Stimulated activated CD4-positive, alpha-beta T cell treated with anti-CD3 and anti-CD28 coated beads, Interleukin-1b, Interleukin-23, amount 100 ng/mL, for 24 hours (primary cell): ENCODE data around the gene ILK.

Experiments used
- DNase-seq, 4 experiments: peaks; one replicate each; pipeline ENCODE4 v3.0.0-alpha.2; 2020; ENCODE audit warnings: low read depth in 4 of 4, low spot score in 1 of 4

Gene ILK

DNA sequence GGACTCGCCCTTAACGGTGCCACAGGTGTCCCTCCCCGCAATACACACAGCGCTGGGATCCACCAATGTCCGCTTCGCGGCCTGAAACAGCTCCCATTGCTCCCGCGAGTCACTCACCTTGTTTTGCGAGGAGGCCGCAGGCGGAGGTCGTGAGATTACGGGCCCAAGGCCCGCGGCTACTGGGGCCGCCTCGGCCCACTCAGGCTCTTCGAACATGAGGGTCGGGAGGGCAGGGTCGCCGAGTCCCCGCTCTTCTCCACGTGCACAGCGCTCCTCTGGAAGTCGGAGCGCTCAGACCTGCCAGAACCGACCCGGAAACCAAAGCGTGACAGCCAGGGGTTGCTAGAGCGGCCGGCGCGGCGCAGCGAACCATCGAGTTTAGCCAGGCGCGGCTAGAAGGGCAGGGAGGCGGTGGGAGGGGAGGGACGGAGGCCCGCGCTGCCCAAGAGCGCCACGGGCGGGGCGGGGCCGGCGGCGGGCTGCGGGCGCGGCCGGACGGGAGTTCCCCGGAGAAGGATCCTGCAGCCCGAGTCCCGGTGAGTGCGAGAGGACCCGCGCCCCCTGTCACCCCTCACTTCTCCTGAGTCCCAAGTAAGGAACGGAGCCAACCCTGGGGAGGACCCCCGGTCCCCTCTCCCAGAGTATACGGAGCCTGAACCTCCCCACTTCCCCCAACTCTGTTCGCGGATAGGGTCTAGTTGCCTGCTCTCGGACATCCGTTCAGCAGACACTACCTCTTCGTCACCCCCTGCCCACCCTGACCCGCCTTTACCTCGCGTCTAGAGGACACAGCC is at the start of gene ILK, which contains the start of gene RRP8:
TSS of gene ILK (plus strand) at position 488 of the 794 bp plus-strand sequence. CDS start 498 bp downstream, outside the sequence.
TSS of gene RRP8 (minus strand) at position 330 of the 794 bp plus-strand sequence. CDS start at position 216, 114 bp downstream.
- DNase-seq, result peak; percentile 66 to 81 (median 74)

DNA sequence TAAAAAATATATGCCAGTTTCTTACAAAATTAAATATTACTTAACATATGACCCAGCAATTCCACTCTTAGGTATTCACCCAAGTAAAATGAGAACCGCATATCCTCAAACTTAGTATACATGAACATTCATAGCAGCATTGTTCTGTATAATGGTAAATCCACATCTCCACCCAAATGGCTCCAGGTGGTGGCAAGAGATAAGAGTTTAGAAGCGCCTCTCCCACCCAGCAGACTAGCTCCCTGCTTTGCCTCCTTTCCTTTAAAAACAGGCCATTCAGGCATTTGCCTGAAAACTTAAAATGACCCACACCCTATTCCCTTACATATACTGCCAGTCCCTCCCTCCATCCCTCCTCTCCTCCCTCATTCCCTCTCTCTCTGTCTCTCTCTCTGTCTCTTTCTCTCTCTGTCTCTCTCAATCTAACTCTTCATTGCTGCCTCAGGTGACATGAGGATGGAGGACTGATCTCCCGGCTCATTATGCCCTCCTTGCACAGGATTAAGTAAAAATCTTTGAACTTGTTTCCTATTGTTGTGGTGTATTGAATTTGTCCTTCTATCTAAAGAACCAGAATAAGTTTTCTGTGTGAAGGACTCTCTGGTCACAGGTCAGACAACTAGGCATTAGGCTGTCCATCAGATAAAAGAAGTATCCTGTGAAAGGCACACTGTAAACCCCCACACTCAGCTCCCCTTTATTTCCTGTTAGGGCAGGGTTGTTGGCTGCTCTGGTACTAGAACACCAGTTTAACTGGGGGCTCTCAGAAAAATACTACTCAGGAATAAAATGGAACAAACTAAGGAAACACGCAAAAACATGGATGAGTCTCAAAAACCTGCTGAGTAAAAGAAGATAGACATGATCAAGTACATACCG is 48.5 kb upstream of the ILK start:
- no peak for DNase-seq

DNA sequence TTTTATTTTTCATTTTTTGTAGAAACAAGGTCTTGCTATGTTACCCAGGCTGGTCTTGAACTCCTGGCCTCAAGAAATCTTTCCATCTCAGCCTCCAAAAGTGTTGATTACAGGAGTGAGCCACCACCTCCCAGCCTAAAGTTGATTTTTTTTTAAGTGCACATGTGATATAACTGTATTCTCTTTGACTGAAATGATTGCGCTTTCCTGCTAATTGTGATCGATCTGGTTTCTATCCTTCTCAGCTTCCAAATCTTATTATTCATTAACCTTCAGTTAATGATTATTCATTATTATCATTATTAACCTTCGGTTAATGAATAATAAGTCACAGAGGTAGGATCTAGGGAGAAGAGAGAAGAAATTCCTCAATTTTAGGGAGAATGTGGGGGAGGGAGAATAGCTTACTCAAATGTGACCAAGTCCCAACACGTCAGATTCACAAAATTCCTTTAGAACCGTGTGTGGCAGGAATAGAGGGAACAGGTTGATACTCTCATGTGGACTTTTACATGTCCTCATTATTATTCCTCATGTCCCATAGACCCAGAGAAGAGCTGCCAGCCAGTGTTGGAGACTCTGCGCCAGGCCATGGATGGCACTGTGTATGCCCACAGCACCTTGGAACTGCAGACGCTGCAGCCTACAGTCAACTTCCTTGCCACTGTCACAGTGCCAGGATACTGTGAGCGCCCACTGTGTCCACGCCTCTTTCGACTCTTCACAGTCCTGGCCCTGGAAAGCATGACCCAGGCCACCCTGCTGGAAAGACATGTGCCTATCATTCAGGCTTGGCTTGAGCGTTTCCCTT is 47.2 kb upstream of the ILK start:
- DNase-seq, result no peak

DNA sequence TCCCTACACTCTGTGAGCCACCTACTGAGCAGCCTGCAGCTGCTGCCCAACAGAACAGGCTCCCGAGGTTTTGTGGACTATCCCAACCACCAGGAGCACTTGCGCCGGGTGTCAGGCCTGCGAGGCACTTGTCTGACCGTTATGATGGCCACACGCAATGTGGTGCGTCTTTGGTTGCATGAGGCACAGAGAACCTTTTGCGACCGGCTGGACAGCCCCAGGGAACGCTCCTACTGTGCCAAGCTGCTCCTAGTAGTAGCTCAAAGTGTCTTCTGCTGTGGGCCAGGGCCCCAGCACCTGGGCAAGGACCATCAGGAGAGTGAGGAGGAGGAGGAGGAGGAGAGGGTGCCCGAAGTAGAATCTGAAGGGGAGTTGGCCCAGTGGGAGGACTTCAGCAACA is 46.5 kb upstream of the ILK start:
- DNase-seq, result no peak

DNA sequence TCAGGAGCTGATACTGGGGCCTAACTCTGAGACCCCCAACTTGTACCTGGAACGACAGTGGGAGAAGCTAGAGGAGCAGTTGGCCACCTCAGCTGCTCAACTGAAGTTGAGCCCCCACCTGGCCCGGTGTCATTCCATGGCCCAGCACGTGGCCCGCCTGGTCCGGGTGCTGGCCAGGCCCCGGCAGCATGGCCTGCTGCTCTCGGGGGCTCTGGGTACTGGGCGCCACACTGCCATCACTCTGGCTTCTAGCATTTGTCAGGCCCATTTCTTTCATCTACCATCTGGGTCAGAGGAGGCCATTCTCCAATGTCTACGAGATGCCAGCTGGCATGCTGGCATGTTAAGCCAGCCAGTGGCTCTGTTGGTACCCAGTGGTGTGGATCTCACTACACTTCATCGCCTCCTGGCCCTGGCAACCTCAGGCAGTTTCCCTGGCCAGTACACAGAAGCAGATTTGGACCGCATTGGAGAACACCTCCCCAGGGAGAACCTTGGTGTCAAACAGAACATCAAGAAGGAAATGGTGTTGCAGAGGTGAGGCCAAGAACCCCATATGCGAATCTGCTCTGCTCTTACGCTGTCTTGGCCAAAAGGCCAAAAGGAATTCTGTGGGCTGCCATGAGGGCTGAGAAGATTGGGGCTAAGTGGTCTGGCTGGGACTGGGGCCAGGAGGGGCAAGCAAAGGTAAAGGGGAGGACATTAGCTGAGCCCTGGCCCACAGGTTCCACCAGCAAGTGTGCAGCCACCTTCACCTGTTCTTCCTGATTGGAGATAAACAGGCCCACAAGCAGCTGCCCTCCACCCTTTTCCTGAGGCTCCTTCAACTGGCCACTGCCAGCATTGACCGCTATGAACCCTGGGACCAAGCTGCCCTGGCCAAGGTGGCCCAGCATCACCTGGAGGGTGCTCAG is 45.6 kb upstream of the ILK start:
- no peak for DNase-seq

DNA sequence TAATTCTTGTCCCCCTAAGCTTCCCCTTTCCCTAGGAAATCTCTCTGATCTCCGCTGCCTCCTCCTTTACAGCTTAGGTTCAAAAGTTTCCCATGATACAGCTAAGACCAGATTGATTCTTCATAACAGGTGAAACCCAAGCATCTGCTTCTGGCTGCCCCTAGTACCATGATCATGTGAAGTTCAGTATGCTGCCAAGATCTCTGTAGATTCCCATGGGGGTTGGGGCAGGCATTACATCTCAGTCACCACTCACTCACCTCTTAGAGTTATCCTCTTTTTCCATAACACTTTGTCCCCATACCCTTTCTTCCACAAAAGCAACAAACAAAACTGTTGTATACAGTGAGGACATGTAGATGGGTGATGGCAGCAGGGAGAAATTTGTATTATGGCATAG is 44.2 kb upstream of the ILK start:
- DNase-seq, result no peak

DNA sequence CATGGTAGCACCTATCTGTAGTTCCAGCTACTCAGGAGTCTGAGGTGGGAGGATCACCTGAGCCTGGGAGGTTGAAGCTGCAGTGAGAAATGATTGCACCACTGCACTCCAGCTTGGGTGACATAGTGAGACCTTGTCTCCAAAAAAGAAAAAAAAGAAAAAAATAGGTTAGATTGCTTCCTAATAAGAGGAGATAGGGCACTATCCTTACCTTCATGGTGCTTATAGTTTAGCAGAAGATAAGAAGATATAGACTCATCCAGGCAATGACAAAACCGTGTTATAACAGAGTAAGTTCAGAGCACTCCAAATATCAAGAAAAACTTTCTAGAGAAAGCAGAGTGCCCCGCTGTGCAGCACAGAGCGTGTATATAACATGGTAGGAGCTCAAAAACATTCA is 42.3 kb upstream of the ILK start:
- no peak for DNase-seq

DNA sequence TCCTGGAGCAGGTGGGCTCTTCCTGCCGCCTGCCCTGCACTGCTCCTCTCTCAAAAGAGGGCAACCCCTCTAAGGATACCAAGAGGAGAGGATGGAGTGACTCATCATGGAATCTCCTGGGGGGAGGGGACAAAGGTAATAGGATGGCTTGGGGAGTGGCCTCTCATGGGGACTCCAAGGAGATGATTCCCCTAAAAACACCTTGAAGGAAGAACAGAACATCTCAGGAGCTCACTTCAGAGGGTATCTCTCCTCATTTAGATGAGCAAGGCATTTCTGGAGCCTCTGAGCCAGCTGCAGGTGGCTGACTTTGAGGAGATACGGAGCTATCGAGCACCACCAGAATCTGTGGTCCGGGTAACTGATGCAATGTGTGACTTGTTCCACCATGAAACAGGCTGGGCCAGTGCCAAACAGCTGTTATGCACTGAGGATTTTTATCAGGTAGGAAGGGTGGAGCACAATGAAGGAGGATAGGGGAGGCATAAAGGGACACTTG is 40.4 kb upstream of the ILK start:
- no peak for DNase-seq

DNA sequence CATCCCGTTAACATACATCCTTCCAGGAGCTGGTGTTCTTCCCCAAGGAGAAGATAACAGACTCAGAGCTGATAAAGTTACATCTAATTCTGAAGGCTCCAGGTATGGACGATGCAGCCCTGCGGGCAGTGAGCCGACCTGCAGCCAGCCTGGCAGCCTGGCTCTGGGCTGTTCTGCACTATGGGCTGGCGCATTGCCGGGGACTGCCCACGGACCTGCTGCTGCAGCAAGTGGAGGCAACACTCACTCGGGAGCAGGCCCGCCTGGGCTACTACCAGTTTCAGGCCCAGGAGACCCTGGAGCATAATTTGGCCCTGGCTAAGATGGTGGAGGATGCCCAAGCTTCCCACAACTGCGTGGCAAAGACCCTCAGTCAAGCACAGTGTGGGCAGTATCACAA is 39.9 kb upstream of the ILK start:
- no peak for DNase-seq

DNA sequence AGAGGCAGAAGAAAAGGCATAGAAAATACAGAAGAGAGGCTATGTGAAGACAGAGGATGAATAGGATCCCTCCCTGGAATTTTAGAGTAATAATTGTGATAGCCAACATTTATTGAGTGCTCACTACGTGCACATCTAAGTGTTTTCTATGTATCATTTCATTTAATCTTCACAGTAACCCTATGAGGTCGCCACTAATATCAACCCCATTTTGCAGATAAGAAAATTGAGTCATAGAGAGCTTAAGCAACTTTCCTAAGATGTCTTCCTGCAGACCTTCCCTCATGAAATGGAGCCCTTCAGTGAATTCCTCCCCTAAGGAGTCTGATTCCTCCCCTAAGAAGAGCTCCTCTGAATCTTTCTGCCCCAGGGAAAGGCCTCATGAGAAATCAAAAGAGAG is 38.2 kb upstream of the ILK start:
- DNase-seq, result no peak

DNA sequence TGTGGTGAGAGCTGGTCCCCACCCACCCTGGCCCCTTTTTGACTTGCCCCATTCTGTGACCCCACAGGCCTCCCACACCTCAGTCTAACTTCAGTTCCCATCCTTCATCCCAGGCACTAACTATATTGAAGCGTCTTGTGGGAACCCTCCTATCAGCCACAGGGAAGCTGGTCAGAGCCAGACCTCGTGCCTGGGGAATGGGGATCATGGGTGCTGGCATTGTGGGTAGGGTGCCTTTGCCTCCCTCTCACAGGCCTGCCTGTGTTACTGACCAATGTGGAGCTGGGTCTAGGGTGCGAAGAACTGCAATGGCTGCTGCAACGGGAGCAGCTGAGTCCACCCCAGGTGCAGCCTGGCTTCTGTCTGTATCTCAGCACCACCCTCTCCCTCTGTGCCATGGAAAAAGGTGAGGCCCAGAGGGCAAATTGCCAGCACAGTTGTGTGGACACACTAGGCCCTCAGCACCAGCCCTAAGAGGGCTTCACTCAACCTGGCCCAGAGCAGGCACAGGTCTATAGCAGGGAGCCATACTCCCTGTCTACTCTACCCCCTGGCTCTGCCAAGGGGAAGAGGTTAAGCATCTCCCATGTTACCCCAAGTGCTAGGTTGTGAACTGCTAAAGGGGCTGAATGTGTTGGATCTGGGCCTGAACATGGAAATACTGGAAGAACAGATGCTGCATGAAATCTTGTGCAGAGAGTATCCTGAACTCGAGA is 37.4 kb upstream of the ILK start:
- no peak for DNase-seq

DNA sequence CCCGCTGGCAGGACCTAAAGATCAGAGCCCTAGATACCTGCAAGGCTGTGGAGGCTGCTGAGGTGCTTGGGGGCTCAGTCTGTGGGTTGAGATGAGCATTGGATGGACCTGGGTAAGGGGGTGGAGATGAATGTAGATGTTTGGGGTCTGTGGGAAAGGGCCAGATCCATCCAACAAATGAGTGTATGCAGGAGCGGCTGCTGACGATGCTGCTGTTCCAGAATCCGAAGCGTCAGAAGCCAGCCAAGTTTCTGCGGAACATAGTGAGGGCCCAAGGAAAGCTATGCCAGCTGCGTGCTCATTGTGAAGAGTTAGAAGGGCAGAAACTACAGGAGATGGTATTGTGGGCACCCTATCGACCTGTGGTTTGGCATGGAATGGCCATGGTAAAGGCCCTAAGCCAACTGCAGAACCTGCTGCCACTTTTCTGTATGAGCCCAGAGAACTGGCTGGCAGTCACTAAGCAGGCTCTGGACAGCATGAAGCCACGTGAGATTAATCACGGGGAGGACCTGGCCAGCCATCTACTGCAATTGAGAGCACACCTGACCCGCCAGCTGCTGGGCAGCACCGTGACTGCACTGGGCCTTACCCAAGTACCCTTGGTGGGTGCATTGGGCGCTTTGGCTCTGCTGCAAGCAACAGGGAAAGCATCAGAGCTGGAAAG is 36.7 kb upstream of the ILK start:
- DNase-seq, result no peak

DNA sequence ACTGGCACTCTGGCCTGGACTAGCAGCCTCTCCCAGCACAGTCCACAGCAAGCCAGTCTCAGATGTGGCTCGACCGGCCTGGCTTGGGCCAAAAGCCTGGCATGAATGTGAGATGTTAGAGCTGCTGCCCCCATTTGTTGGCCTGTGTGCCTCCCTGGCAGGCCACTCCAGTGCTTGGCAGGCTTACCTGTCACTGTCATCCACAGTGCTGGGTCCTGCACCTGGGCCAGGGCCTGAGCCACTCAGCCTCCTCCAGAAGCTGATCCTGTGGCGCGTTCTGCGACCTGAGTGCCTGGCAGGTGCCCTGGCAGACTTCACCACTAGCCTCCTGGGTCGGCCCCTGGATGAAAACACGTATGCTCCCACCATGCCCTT is 36.2 kb upstream of the ILK start:
- no peak for DNase-seq

DNA sequence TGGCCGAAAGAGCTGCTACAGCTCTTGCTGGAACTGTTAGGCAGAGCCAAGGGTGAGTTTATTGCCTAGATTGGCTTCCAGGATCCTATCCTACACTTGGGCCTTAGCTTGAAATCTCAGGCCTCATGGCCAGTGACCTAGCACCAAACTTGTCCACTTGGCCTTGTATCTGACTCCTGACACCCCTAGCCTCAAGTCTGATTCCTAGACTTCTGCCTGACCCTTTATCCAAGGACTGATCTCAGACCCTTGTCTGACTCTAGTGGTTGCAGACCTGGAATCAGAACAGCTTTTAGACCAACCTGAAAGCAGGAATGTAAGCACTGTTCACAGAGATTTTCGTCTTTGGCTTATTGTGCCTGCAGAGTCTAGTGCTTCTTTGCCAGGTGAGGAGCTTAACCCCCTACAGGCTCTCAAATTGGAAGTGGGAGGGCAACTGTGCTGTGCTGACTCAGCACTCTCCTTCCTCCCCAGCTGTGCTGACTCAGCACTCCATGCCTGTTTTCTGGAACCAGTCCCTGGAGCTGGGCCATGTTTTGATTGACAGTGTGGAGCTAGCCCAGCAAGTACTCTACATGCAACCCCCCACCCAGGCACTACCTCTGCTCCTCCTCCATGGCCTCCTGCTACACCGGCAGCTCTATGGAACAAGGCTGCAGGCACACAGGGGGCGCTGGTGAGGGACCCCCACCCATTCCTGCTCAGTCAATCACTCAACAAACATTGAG is 35.2 kb upstream of the ILK start:
- DNase-seq, result no peak

DNA sequence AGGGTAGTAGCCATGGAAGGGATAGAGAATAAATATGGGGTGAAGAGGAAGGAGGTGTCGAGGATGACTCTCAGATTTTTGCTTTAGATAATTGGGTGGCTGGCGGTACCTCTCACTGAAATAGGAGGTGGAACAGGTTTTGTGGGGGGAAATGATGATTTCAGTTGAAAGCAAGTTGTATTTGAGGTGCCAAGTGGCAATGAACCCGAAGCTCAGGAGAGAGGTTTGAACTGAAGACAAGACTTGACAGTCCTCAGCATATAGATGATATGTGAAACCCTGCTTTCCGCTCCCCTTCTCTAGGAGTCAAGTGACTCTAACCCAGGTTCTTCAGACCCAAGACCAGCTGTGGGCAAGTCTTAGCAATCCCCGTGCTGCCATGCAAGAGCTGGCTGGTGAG is 33.9 kb upstream of the ILK start:
- DNase-seq, result no peak

DNA sequence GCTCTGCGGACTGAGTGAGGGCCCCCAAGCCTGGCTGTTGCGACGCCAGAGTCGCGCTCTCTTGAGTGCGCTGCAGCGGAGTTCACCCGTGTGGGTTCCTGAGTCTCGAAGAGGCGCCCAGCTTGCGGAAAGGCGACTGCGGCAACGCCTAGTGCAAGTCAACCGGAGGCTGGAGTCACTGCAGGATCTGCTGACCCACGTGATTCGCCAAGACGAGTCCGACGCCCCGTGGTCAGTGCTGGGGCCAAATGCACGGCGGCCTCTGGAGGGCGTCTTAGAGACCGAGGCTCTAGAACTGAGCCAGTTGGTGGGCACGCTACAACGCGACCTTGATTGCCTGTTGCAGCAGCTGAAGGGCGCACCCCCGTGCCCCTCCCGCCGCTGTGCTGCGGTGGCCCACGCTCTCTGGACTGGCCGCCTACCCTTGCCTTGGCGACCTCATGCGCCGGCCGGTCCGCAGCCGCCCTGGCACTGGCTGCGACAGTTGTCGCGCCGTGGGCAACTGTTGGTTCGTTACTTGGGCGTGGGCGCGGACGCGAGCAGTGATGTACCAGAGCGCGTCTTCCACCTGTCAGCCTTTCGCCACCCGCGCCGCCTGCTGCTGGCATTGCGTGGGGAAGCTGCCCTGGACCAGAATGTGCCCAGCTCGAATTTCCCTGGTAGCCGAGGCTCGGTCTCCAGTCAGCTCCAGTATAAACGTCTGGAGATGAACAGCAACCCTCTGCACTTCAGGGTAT is 32.7 kb upstream of the ILK start:
- DNase-seq, result no peak

DNA sequence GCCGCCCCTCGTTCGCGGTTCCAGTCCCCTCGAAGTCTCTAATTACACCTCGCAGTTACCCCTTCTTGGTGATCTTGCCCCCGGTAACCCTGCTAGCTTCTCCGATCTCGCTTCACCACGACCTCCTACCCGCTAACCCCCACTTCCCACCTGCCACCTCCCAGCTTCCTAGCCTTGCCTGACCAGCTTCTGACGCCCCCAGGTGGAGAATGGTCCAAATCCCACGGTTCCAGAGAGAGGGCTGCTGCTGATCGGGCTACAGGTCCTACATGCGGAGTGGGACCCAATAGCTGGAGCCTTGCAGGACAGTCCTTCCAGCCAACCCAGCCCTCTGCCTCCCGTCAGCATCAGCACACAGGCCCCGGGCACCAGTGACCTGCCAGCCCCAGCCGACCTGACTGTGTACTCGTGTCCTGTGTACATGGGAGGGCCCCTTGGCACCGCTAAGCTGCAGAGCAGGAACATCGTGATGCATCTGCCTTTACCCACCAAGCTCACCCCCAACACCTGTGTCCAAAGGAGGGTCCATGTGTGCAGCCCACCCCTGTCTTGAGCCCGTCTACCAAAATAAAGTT is 32.1 kb upstream of the ILK start:
- DNase-seq, result no peak
